Measurements from ENCODE around the gene SMIM12.
"Not testable (repeated sequence)": the region's sequence is repeated elsewhere in the genome, so short reads cannot be mapped to it uniquely, and the experiment has no call there.

Gene SMIM12

DNA sequence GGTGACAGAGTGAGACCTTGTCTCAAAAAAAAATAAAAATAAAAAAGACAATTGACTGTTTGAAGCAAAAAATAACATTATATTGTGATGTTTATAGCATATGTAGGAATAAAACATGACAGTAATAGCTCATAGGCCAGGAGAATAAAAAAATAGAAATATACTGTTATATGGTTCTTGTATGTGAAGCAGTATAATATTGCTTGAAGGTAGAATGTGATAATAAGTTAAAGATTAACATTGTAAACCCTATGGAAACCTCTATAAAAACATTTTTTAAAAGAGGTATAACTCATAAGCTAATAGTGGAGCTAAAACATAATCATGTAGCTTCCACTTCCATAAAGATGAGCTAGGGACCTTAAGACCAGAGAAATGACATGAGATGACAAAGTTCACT, 43.2 kb downstream of the SMIM12 start:
- H3K4me3 ChIP-seq (ENCODE audit: low read depth in 1 of 5, low read length in 5 of 5), result no peak overlapping the region
- no peaks in the 10 kb centered on the region for H3K27me3 ChIP-seq (ENCODE audit: control insufficient read depth in 5 of 5, insufficient read depth in 4 of 5, low read length in 5 of 5)
- peaks cover 0 to 4% (median 0%) of the 10 kb centered on the region in 5 donors for H3K9me3 ChIP-seq (ENCODE audit: control insufficient read depth in 5 of 5, low read length in 5 of 5)
- no peak overlapping the region for H3K27ac ChIP-seq (ENCODE audit: low read depth, low read length)
- no peaks in the 10 kb centered on the region for H3K36me3 ChIP-seq (ENCODE audit: control insufficient read depth in 5 of 5, insufficient read depth in 5 of 5, low read length in 5 of 5)
- H3K9ac ChIP-seq (ENCODE audit: low read length in 5 of 5), result no peak overlapping the region
- no peaks in the 10 kb centered on the region for H3K4me1 ChIP-seq (ENCODE audit: control insufficient read depth in 5 of 5, insufficient read depth in 5 of 5, low read length in 5 of 5)

DNA sequence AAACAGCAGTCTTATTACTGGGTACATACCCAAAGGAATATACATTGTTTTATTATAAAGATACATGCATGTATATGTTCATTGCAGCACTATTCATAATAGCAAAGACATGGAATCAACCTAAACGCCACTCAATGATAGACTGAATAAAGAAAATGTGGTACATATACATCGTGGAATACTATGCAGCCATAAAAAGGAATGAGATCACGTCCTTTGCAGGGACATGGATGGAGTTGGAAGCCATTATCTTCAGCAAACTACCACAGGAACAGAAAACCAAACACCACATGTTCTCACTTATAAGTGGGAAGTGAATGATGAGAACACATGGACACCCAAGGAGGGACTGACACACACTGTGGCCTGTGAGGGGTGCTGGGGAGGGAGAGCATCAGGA, 48.8 kb downstream of the SMIM12 start:
- H3K27ac ChIP-seq (ENCODE audit: low read depth, low read length); H3K9ac ChIP-seq (ENCODE audit: low read length in 5 of 5); H3K9me3 ChIP-seq (ENCODE audit: control insufficient read depth in 5 of 5, low read length in 5 of 5); H3K4me1 ChIP-seq (ENCODE audit: control insufficient read depth in 5 of 5, insufficient read depth in 5 of 5, low read length in 5 of 5); H3K27me3 ChIP-seq (ENCODE audit: control insufficient read depth in 5 of 5, insufficient read depth in 4 of 5, low read length in 5 of 5); H3K4me3 ChIP-seq (ENCODE audit: low read depth in 1 of 5, low read length in 5 of 5); H3K36me3 ChIP-seq (ENCODE audit: control insufficient read depth in 5 of 5, insufficient read depth in 5 of 5, low read length in 5 of 5): not testable (repeated sequence)

DNA sequence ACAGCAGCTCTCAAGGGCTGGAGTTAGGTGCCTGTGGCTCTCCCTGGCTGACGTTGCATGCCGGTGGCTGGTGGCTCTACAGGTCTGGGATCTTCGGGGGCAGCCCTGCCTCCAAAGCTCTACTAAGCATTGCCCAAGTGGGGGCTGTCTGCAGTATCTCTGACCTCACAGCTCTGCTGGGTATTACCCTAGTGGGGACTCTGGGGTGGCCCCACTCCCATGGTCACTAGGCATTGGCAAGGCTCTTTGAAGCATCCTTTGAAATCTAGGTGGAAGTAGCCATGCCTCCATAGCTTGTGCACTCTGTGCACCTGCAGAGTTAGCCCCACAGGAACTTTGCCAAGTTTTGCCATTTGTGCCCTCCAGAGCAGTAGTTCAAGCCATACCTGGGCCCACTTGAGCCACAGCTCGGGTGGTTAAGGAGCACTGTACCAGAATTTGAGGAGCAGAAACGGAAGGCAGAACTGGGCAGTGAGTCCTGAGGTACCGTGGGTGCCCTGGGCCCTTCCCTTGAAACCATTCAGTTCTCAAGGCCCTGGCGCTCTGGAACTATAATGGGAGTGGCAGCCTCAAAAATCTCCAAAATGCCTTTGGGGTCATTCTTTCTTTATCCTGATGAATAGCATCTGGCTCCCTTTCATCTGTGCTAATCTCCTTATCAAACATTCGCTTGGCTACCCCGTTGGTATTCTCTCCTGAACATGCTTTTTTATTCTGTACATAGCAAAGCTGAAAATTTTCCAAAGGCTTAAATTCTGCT, 51.3 kb downstream of the SMIM12 start:
- Histone ChIP-seq H3K36me3 (ENCODE audit: control insufficient read depth in 5 of 5, insufficient read depth in 5 of 5, low read length in 5 of 5) (no peaks in the 10 kb centered on the region), H3K27ac (ENCODE audit: low read depth, low read length) (no peak overlapping the region), H3K9me3 (ENCODE audit: control insufficient read depth in 5 of 5, low read length in 5 of 5) (peaks cover 0 to 6% (median 0%) of the 10 kb centered on the region in 5 donors), H3K4me3 (ENCODE audit: low read depth in 1 of 5, low read length in 5 of 5) (no peak overlapping the region), H3K9ac (ENCODE audit: low read length in 5 of 5) (no peak overlapping the region), H3K27me3 (ENCODE audit: control insufficient read depth in 5 of 5, insufficient read depth in 4 of 5, low read length in 5 of 5) (no peaks in the 10 kb centered on the region), H3K4me1 (ENCODE audit: control insufficient read depth in 5 of 5, insufficient read depth in 5 of 5, low read length in 5 of 5) (no peaks in the 10 kb centered on the region)

DNA sequence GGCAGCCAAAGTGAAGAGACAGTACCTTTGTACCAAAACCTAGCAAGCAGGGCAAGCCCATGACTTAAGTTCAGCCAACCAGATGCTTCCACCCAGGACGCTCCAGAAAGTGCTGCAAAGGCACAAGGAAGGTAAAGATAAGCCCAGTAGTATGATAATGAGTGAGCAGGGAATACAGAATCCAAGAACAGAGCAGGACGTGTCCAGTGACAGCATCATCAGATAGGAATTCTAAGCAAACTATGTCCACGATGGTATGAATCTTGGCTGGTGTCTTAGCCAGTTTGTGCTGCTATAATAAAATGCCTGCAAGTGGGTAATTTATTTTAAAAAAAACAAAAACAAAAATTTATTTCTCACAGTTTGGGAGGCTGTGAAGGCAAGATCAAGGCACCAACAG, 53.2 kb downstream of the SMIM12 start:
- Histone ChIP-seq H3K27me3 (ENCODE audit: control insufficient read depth in 5 of 5, insufficient read depth in 4 of 5, low read length in 5 of 5) (no peaks in the 10 kb centered on the region), H3K4me3 (ENCODE audit: low read depth in 1 of 5, low read length in 5 of 5) (no peak overlapping the region), H3K27ac (ENCODE audit: low read depth, low read length) (no peak overlapping the region), H3K4me1 (ENCODE audit: control insufficient read depth in 5 of 5, insufficient read depth in 5 of 5, low read length in 5 of 5) (no peaks in the 10 kb centered on the region), H3K36me3 (ENCODE audit: control insufficient read depth in 5 of 5, insufficient read depth in 5 of 5, low read length in 5 of 5) (no peaks in the 10 kb centered on the region), H3K9me3 (ENCODE audit: control insufficient read depth in 5 of 5, low read length in 5 of 5) (peaks cover 0 to 6% (median 0%) of the 10 kb centered on the region in 5 donors), H3K9ac (ENCODE audit: low read length in 5 of 5) (no peak overlapping the region)

GRCh38 chr1:34803770-34804169, 55.8 kb downstream of the SMIM12 start:
- no peaks in the 10 kb centered on the region for H3K27me3 ChIP-seq (ENCODE audit: control insufficient read depth in 5 of 5, insufficient read depth in 4 of 5, low read length in 5 of 5)
- peaks cover 0 to 6% (median 0%) of the 10 kb centered on the region in 5 donors for H3K9me3 ChIP-seq (ENCODE audit: control insufficient read depth in 5 of 5, low read length in 5 of 5)
- no peak overlapping the region for H3K9ac ChIP-seq (ENCODE audit: low read length in 5 of 5)
- no peak overlapping the region for H3K27ac ChIP-seq (ENCODE audit: low read depth, low read length)
- no peaks in the 10 kb centered on the region for H3K4me1 ChIP-seq (ENCODE audit: control insufficient read depth in 5 of 5, insufficient read depth in 5 of 5, low read length in 5 of 5)
- H3K36me3 ChIP-seq (ENCODE audit: control insufficient read depth in 5 of 5, insufficient read depth in 5 of 5, low read length in 5 of 5), result no peaks in the 10 kb centered on the region
- H3K4me3 ChIP-seq (ENCODE audit: low read depth in 1 of 5, low read length in 5 of 5), result no peak overlapping the region

All from subcutaneous abdominal adipose tissue (tissue), 5 donors.